GM23338 (cell line): ENCODE measurements around the gene MINK1.

ENCODE experiments used
- CREB1 ChIP-seq: fragments of 250-450 bp; sonication (Bioruptor Pico); IDR thresholded peaks from 2 replicates; pipeline ENCODE4 v1.5.0; 2020; ENCODE audit warnings: low read depth, mild to moderate bottlenecking, moderate library complexity
- EZH2 ChIP-seq: fragments of 200-600 bp; sonication (generic); IDR thresholded peaks from one replicate; pipeline ENCODE4 v1.8.0; 2017; ENCODE audit warnings: antibody characterized with exemption, mild to moderate bottlenecking, low read depth; ENCODE audit not compliant: unreplicated experiment
- JUNB ChIP-seq: IDR thresholded peaks from one replicate; pipeline ENCODE4 v1.6.1; 2016; ENCODE audit warnings: antibody characterized with exemption; ENCODE audit not compliant: unreplicated experiment
- POLR2AphosphoS5 ChIP-seq: IDR thresholded peaks from 2 replicates; pipeline ENCODE4 v1.6.1; 2016; ENCODE audit warnings: antibody characterized with exemption, low read depth
- TF ChIP-seq, protein P1 (sequence below), 2 experiments: fragments of 200-600 bp in 1 of 2; sonication (generic) in 1 of 2; conservative IDR thresholded peaks; 2 replicates each; pipeline versions ENCODE4 v1.5.1 to v1.6.1; 2016 to 2017; ENCODE audit warnings: antibody characterized with exemption in 2 of 2, low read depth in 2 of 2, mild to moderate bottlenecking in 2 of 2, moderate library complexity in 1 of 2
- TF ChIP-seq, protein P2 (sequence below): IDR thresholded peaks from one replicate; pipeline ENCODE4 v1.6.1; 2018; ENCODE audit warnings: antibody characterized with exemption; ENCODE audit not compliant: unreplicated experiment

DNA sequence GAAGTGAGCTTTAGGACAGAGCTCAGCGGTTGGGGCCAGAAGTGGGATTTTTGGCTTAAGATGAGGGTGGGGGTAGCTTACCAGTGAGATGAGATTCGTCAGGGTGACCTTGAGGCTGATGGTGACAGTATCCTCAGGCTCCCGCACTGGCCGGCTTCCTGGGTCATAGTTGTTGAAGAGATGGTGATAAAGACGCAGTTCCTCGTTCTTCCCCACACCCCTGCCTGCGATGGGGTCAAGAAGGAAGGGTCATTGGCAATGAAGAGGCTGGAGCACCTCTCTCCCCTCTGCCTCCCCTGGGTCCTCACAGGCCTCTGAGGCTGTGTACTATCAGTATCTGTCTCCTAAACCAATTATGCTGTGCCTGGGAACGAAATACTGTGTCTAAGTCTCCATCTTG lies 69.4 kb downstream of the MINK1 start:
- TF ChIP-seq, protein P1, sequence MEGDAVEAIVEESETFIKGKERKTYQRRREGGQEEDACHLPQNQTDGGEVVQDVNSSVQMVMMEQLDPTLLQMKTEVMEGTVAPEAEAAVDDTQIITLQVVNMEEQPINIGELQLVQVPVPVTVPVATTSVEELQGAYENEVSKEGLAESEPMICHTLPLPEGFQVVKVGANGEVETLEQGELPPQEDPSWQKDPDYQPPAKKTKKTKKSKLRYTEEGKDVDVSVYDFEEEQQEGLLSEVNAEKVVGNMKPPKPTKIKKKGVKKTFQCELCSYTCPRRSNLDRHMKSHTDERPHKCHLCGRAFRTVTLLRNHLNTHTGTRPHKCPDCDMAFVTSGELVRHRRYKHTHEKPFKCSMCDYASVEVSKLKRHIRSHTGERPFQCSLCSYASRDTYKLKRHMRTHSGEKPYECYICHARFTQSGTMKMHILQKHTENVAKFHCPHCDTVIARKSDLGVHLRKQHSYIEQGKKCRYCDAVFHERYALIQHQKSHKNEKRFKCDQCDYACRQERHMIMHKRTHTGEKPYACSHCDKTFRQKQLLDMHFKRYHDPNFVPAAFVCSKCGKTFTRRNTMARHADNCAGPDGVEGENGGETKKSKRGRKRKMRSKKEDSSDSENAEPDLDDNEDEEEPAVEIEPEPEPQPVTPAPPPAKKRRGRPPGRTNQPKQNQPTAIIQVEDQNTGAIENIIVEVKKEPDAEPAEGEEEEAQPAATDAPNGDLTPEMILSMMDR (conservative IDR thresholded peaks at IDR 0.05; ENCODE audit: low read depth in 2 of 2), result no peak
- TF ChIP-seq POLR2AphosphoS5 (no peak), JUNB (no peak), EZH2 (no peak), CREB1 (no peak)
- TF ChIP-seq, protein P2, sequence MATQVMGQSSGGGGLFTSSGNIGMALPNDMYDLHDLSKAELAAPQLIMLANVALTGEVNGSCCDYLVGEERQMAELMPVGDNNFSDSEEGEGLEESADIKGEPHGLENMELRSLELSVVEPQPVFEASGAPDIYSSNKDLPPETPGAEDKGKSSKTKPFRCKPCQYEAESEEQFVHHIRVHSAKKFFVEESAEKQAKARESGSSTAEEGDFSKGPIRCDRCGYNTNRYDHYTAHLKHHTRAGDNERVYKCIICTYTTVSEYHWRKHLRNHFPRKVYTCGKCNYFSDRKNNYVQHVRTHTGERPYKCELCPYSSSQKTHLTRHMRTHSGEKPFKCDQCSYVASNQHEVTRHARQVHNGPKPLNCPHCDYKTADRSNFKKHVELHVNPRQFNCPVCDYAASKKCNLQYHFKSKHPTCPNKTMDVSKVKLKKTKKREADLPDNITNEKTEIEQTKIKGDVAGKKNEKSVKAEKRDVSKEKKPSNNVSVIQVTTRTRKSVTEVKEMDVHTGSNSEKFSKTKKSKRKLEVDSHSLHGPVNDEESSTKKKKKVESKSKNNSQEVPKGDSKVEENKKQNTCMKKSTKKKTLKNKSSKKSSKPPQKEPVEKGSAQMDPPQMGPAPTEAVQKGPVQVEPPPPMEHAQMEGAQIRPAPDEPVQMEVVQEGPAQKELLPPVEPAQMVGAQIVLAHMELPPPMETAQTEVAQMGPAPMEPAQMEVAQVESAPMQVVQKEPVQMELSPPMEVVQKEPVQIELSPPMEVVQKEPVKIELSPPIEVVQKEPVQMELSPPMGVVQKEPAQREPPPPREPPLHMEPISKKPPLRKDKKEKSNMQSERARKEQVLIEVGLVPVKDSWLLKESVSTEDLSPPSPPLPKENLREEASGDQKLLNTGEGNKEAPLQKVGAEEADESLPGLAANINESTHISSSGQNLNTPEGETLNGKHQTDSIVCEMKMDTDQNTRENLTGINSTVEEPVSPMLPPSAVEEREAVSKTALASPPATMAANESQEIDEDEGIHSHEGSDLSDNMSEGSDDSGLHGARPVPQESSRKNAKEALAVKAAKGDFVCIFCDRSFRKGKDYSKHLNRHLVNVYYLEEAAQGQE, result no peak
